ENCODE data around the gene ACTL7A.

- TF ChIP-seq, protein P1, sequence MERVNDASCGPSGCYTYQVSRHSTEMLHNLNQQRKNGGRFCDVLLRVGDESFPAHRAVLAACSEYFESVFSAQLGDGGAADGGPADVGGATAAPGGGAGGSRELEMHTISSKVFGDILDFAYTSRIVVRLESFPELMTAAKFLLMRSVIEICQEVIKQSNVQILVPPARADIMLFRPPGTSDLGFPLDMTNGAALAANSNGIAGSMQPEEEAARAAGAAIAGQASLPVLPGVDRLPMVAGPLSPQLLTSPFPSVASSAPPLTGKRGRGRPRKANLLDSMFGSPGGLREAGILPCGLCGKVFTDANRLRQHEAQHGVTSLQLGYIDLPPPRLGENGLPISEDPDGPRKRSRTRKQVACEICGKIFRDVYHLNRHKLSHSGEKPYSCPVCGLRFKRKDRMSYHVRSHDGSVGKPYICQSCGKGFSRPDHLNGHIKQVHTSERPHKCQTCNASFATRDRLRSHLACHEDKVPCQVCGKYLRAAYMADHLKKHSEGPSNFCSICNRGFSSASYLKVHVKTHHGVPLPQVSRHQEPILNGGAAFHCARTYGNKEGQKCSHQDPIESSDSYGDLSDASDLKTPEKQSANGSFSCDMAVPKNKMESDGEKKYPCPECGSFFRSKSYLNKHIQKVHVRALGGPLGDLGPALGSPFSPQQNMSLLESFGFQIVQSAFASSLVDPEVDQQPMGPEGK (CRISPR knock-in tag; IDR thresholded peaks at IDR 0.05; ENCODE audit: borderline replicate concordance) = no peak
- no peak for TF ChIP-seq TOX (CRISPR knock-in tag; IDR thresholded peaks at IDR 0.05; ENCODE audit: borderline replicate concordance)
- no peak for TF ChIP-seq POU6F1 (CRISPR knock-in tag; IDR thresholded peaks at IDR 0.05; ENCODE audit: borderline replicate concordance, low read depth)
- TF ChIP-seq SNAI2 (CRISPR knock-in tag; IDR thresholded peaks at IDR 0.05) = no peak
- no peak for TF ChIP-seq ZC3H10 (CRISPR knock-in tag; IDR thresholded peaks at IDR 0.05)
- no peak for TF ChIP-seq OSR1 (CRISPR knock-in tag; IDR thresholded peaks at IDR 0.05)
- TF ChIP-seq CREB5 (CRISPR knock-in tag; IDR thresholded peaks at IDR 0.05; ENCODE audit: low read depth) = no peak
- TF ChIP-seq ZNF8 (CRISPR knock-in tag; IDR thresholded peaks at IDR 0.05) = no peak
- no peak for TF ChIP-seq TSHZ2 (CRISPR knock-in tag; IDR thresholded peaks at IDR 0.05)
Observed at GRCh38 chr9:108869092-108869725, 7.1 kb downstream of the ACTL7A start.

All from SK-N-SH treated with all-trans-retinoic acid at 6 μM for 48 hours (cell line).